Measurements from ENCODE around the gene STYK1.

- TF ChIP-seq EZH2 (IDR thresholded peaks at IDR 0.05) (no peak), POLR2AphosphoS5 (IDR thresholded peaks at IDR 0.05; ENCODE audit: borderline replicate concordance, low read depth, low read length) (no peak)
These were observed 35.1 kb downstream of the STYK1 start for GRCh38 chr12:10638728-10639127.
